GM18508 (cell line): ENCODE measurements around the gene PIK3C3.

Experiments
- ATAC-seq: cut with Tn5 transposase; IDR thresholded peaks from one replicate; pipeline ENCODE4 v1.9.1; 2021; ENCODE audit warnings: moderate number of reproducible peaks; ENCODE audit not compliant: insufficient read depth, unreplicated experiment

Gene PIK3C3

DNA sequence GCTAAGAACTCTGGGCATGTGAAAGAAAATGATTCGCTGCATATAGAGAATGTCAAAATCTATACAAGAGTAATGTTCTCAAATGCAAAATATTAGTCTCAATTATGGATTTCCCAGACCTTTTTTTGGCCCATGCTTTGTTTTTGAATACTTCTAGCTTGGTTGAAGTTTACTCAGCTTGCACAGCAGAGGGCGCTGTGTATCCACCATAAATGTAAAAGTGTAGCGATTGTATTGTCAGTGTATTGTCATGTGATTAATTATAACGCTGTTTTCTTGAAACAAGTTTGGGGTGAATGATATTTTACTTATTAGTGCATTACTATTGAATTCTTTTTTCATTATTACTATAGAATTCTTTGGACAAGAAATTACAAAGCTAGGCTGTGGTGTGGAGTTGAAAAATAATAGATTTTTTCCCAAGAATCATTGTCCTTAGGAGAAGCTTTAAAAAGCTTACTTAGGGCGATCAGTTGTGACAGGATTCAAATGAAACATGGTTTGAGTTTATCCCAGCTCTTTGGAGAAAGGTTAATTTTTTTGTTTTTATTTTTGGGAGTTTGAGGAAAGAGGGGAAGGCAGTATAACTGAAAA, 98.3 kb downstream of the PIK3C3 start:
- peak; percentile 66 for ATAC-seq

DNA sequence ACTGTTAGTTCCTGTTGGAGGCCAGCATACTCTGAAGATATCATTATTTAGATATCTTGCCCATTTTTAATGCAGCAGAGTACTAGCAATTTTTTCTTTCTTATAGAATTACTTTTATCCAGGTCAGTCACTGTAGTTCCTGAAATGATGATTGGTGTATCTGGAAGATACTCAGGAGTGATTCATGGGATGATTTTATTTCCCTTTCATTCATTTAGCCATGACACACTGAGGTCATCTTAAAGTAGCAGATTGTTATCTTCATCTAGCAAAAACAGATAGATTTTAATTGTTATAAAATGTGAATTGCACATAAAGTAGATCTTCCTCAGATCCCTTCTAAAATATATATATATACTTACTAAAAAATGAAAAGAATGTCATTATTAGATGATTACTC, 109.1 kb downstream of the PIK3C3 start:
- ATAC-seq = no peak

DNA sequence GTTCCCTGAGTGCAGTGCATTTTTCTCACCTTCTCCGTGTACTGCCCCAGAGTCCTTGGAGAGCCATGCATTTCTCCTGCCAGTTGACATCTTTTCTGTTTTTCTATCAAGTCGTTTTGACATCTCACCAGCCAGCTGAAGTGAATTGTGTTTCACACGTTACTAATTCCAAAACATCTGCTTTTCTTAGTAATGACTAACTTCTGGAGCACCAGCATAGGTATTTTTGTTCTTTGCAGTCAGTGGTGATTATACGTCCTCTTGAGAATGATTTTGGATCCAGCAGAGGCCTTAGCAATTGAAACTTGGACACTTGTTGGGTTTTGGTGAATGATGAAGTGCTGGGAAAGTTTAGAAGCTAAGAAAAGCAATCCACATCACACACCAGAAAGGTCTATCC, 112.5 kb downstream of the PIK3C3 start:
- no peak for ATAC-seq

DNA sequence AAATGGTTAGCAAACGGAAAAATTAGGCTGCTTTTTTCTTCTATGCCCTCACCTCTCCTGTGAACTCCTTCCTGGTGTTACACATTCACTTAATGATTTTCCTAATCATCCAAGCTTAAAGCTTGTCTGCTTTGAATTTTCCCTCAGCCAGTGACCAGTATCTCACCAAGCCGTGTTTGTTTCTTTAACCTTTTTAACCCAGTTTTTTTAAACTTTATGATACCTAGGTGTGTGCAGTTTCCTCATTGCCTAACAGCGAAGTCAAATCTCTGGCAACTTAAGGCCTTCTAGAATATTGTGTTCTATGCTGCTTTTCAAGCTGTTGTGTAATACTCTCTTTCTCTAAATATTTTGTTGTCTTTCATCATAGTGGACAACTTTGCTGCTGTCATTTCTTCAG, 113.0 kb downstream of the PIK3C3 start:
- no peak for ATAC-seq

DNA sequence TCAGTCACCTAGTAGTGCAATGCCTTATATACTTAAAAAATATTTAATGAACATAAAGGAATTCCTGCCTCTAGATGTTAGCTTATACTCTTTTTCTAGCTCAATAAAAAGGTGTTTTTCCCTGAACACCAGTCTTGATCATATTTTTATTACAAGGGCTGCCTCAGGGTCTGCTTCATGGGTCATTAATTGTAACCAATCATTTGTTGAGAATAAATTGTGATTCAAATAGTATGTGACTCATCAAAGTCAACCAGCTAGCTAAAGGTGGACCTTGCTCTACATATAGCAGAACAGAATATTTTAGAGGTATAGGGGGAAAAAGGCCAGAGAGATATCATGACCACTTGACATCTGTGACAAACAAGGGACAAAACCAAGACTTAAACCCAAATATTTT, 114.0 kb downstream of the PIK3C3 start:
- ATAC-seq = no peak

DNA sequence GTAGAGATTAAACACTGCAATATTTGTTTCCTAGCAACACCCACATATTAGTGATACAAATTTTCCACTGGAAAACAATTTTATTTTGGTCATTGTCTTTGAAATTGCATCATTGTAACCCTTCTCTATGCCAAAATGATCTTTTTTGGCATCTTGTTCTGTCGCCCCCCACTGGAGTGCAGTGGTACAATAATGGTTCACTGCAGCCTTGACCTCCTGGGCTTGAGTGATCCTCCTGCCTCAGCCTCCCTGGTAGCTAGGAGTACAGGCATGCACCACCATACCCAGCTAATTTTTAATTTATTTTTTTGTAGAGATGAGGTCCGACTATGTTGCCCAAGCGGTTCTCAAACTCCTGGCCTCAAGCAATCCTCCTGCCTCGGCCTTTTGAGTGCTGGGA, 117.4 kb downstream of the PIK3C3 start:
- ATAC-seq = no peak

DNA sequence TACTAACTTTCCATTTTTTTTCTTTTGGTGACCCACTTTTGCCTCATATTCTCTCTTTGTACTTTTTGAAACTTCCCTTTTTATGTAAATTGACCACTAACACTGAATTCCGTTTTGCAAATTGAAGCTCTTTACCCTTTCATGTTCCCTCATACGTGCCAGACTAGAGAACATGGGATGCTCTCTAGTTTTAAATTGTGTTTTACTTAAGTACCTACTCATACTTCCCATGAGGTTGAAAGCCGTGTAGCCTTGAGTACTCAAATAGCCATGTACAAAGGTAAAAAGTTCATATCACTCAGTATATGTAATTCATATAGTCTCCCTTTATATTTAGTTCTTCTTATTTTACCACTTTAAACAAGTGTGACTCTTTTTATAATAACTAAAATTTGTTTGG, 119.7 kb downstream of the PIK3C3 start:
- ATAC-seq = no peak

- no peak for ATAC-seq
Observed at GRCh38 chr18:42078711-42079110, 123.7 kb downstream of the PIK3C3 start.

- ATAC-seq = no peak
Observed at GRCh38 chr18:42080340-42080739, 125.3 kb downstream of the PIK3C3 start.

DNA sequence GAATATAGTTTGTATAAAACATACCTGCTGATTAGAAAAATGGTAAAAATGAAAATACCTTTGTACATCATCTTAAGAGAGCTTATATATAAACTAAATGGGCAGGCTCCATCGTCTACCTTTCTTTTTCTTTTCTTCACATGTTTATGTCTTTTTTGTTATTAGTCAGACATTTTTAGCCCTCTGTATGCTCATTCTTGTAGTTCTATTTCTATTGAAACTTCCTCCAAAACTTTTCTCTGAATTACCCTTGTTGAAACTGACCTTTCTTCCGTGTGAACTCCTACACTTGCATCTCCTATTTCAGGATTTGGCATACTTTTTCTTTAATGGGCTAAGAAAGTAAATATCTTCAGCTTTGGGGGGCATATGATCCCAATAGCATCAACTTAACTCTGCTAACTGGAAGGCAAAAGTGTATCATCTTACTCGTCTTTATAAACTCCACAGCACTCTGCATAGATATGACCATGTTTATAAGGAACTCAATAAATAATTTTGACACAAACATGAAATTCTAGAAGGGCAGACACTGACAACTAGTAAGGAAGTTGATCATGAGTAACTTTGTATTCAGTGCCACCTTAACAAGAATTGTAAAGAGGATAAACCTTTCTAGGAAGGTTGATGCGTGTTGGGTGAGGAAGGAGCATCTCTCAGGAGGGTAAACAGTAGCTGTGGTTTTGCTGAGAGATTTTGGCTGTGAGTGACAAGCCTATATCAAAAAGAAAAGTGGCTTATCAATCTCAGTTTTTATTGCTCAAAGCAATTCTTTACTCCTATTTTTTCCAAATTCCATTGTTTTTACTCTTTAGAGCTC, 127.6 kb downstream of the PIK3C3 start:
- peak; percentile 52 for ATAC-seq

- ATAC-seq = no peak
Observed at GRCh38 chr18:42086288-42086687, 131.3 kb downstream of the PIK3C3 start.

DNA sequence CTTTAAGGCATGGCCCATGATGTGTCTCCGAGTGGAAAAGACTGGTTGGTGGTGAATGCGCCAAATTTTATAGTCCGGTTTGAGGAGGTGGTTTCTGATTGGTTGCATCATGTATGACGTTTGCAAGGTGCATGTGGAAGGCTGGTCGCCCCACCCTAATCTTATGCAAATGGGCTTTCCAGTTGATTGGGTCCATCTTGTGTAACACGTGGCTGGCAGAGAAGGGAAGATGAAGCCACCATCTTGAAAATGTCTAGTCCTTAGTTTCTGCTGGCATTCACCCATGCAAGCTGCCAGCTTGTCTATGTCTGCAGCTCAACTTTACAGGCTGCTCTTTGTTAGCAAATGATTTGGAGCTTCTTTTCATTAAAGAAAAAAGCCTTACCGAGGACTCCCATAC, 132.2 kb downstream of the PIK3C3 start:
- ATAC-seq = no peak

GRCh38 chr18:42087876-42088275, 132.8 kb downstream of the PIK3C3 start:
- no peak for ATAC-seq

DNA sequence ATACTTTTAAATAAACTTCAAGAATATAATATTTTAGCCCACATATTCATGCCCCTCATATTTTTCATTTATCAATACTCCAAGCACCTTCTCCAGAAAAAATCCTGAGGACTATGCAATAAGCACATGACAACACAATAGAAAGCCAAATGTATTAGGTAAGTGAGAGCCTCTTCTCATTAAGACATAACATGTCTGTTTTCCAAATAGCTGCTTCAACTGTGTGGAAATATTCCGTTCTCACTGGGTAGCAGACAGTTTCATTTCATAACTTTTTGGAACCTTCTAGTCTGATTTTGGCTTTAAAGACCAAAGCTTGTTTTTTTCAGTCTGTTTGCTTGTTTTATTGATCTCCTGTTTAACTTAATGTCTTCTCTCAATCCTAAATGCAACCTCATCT, 137.8 kb downstream of the PIK3C3 start:
- ATAC-seq = no peak

- ATAC-seq = no peak
Observed at GRCh38 chr18:42094875-42095274, 139.8 kb downstream of the PIK3C3 start.

GRCh38 chr18:42095732-42096377, 140.8 kb downstream of the PIK3C3 start:
- ATAC-seq = no peak

DNA sequence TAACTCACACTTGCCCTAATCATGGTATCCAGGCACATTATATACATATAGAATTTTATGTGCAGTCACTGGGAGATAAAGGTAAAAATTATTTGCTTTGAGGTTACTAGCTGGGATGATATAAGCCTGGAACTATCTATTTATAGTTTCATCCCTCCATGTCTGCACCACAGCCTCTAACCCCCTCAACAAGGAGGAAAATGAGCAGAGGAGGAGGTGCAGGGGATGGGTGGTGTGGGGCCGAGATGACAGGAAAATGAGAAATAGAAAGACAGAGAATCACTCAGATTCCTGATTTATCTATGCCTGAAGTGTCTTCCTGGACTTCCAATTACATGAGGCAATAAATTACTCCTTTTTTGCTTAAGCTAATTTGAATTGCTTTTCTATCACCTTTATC, 145.2 kb downstream of the PIK3C3 start:
- no peak for ATAC-seq

GRCh38 chr18:42100911-42101310, 145.9 kb downstream of the PIK3C3 start:
- no peak for ATAC-seq

DNA sequence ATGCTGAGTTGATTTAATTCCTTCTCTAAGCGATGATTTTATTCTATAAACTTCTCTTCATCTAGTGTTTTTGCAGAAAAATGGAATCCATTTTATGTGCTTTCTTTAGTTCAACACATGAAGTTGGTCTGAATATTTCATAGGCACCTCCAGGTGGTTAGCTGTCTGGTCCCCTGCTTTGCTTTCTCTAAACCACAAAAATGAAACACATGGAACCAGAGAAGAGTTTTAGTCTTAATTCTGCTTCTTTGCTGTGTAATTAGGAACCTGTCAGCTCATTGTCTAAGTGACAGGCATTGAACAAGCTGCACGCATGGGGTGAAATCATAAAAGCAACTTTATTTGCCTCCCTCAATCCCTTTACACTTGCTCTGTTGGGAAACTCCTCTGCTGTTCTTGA, 150.4 kb downstream of the PIK3C3 start:
- ATAC-seq = no peak

DNA sequence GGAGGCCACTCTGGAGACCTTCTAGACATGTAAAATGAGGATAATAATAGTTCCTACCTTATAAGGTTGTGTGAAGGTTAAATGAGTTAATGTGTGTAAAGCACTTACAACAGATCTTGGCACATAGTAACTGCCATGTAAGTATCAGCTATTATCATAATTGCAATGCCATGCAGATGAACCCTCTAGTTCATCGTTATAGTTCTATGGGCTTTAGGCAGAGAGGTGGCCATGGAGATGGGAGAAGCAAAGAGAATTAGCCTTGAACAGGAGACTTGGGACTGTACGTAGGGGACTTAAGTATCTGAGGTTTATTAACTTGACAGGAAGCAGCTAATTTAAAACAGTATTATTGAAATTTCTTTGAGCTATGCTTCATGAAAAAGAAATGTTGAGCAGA, 151.8 kb downstream of the PIK3C3 start:
- no peak for ATAC-seq

DNA sequence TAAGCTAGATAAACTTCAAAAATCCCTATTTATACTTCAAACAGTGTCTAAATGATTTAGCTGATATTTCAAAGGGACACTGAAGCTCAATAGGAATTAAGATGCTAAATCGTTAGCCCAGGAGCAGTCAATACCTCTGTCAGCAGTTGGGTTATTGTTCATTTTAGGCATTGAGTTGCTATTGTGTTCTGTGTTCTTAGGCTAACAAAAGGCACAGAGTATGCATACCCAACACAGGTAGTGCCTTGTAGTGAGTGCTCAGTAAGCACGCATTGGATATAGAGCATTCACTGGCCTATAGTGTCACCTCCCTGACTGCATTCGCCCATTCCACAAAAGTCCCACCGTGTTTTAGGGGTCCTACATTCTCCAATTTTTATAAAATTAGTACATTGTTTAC, 152.3 kb downstream of the PIK3C3 start:
- ATAC-seq = no peak
